HEK293T (cell line): ENCODE measurements around the gene AIF1.

ENCODE experiments used
- CTCF ChIA-PET: fragments of 350-600 bp; formaldehyde crosslinking; extraction: SDS; loops from one replicate; lab custom pipeline; 2021; ENCODE audit warnings: antibody characterized with exemption, inconsistent platforms; lab: Yijun Ruan, JAX
- POLR2A ChIA-PET: fragments of 350-600 bp; formaldehyde crosslinking; extraction: SDS; loops from one replicate; lab custom pipeline; 2020; ENCODE audit warnings: antibody characterized with exemption, inconsistent platforms; lab: Yijun Ruan, JAX
- DNase-seq: peaks from one replicate; pipeline ENCODE4 v3.0.0; 2012; ENCODE audit warnings: mixed read lengths; ENCODE audit errors: extremely low spot score
- ARNT ChIP-seq: fragments of 450-650 bp; IDR thresholded peaks from 2 replicates; pipeline ENCODE4 v1.6.1; 2017; ENCODE audit warnings: mild to moderate bottlenecking
- BHLHE40 ChIP-seq: fragments of 450-650 bp; IDR thresholded peaks from 2 replicates; pipeline ENCODE4 v1.6.1; 2016; ENCODE audit warnings: mild to moderate bottlenecking, moderate library complexity, borderline replicate concordance
- CTBP1 ChIP-seq: fragments of 450-650 bp; IDR thresholded peaks from 2 replicates; pipeline ENCODE4 v1.6.1; 2016; ENCODE audit warnings: borderline replicate concordance
- ELF4 ChIP-seq: fragments of 450-650 bp; IDR thresholded peaks from 2 replicates; pipeline ENCODE4 v1.6.1; 2017; ENCODE audit warnings: antibody characterized with exemption
- FOXA1 ChIP-seq: fragments of 450-650 bp; IDR thresholded peaks from 2 replicates; pipeline ENCODE4 v1.6.1; 2016; ENCODE audit warnings: mild to moderate bottlenecking
- FOXK2 ChIP-seq: fragments of 450-650 bp; IDR thresholded peaks from 2 replicates; pipeline ENCODE4 v1.6.1; 2016; ENCODE audit warnings: mild to moderate bottlenecking
- FOXM1 ChIP-seq: fragments of 450-650 bp; IDR thresholded peaks from 2 replicates; pipeline ENCODE4 v1.6.1; 2017; ENCODE audit warnings: mild to moderate bottlenecking, borderline replicate concordance
- HDGF ChIP-seq: fragments of 450-650 bp; IDR thresholded peaks from 2 replicates; pipeline ENCODE4 v1.6.1; 2017; ENCODE audit warnings: antibody characterized with exemption, borderline replicate concordance
- L3MBTL2 ChIP-seq: fragments of 450-650 bp; conservative IDR thresholded peaks from 2 replicates; pipeline ENCODE4 v1.6.1; 2016; ENCODE audit warnings: mild to moderate bottlenecking
- LEF1 ChIP-seq: fragments of 450-650 bp; IDR thresholded peaks from 2 replicates; pipeline ENCODE4 v1.6.1; 2017; ENCODE audit warnings: mild to moderate bottlenecking, borderline replicate concordance
- NFRKB ChIP-seq: fragments of 450-650 bp; IDR thresholded peaks from 2 replicates; pipeline ENCODE4 v1.6.1; 2016; ENCODE audit warnings: mild to moderate bottlenecking, moderate library complexity
- SP1 ChIP-seq: fragments of 450-650 bp; IDR thresholded peaks from 2 replicates; pipeline ENCODE4 v1.6.1; 2017
- SUZ12 ChIP-seq: fragments of 450-650 bp; IDR thresholded peaks from 2 replicates; pipeline ENCODE4 v1.6.1; 2016; ENCODE audit warnings: mild to moderate bottlenecking
- TARDBP ChIP-seq: fragments of 450-650 bp; IDR thresholded peaks from 2 replicates; pipeline ENCODE4 v1.6.1; 2016
- ZNF384 ChIP-seq: fragments of 450-650 bp; IDR thresholded peaks from 2 replicates; pipeline ENCODE4 v1.6.1; 2016
- TF ChIP-seq, protein P1 (sequence below): fragments of 450-650 bp; IDR thresholded peaks from 2 replicates; pipeline ENCODE4 v1.6.1; 2016

Gene AIF1

DNA sequence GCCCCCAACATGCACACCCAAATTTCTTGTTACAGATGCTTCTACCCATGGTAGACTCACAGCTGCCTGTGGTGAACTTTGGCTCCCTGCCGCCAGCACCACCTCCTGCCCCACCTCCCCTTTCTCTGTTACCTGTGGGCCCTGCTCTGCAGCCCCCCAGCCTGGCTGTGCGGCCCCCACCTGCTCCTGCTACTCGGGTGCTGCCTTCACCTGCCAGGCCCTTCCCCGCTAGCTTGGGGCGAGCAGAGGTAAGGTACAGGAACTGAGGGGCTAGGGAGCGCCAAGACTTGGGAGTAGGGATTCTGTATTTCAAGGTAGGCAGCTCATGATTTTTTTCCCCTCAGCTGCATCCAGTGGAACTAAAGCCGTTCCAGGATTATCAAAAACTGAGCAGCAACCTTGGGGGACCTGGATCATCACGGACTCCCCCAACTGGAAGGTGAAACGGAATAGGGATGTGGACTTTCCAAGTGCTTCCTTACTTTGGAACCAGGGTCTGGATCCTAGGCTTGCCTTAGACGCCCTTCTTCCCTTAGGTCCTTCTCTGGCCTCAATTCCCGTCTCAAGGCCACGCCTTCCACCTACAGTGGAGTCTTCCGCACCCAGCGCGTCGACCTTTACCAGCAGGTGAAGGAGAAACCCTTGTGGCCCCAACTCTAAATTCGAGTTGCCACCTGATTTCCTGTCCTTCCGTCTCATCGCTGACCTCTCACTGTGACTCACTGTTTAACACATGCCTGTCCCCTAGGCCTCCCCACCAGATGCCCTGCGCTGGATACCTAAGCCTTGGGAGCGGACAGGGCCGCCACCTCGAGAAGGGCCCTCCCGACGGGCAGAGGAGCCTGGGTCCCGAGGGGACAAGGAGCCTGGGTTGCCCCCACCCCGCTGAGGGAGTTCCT, 21.9 kb downstream of the AIF1 start:
- TF ChIP-seq SUZ12 (no peak), NFRKB (no peak), ZNF384 (no peak), TARDBP (no peak), L3MBTL2 (no peak), LEF1 (no peak), SP1 (no peak), FOXK2 (no peak), ELF4 (no peak), ARNT (no peak)
- TF ChIP-seq, protein P1, sequence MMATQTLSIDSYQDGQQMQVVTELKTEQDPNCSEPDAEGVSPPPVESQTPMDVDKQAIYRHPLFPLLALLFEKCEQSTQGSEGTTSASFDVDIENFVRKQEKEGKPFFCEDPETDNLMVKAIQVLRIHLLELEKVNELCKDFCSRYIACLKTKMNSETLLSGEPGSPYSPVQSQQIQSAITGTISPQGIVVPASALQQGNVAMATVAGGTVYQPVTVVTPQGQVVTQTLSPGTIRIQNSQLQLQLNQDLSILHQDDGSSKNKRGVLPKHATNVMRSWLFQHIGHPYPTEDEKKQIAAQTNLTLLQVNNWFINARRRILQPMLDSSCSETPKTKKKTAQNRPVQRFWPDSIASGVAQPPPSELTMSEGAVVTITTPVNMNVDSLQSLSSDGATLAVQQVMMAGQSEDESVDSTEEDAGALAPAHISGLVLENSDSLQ = no peak
- POLR2A ChIA-PET = interaction anchor here (0.6 to 3.7 kb wide), 10 partner anchors 9 to 90 kb away, joined by 3 to 20 read pairs (median 4); partner anchors contain the start of genes ATP6V1G2, BAG6, C6orf47 and GPANK1
- DNase-seq = no peak
- CTCF ChIA-PET = no interaction called here

DNA sequence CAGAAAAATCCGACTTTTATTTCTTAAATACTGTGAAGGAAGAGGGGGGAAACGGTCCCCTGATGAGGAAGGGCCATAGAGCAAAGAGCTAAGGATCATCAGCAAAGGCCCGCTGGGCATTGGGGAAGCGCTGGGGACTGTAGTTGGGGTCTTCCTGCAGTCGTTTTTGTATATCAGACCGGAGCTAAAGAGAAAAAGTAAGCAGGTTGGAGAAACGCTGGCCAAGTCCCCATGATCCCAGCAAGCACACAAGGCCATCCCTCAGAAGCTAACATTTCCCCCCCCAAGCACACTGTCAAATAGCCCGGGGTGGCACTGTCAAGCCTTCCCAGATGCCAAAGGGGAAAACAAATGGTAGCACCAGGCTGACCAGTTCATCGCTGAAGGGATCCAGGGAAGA, 24.0 kb downstream of the AIF1 start:
- POLR2A ChIA-PET = interaction anchor here (1.0 to 3.7 kb wide), 8 partner anchors 10 to 92 kb away, joined by 3 to 20 read pairs (median 4); partner anchors contain the start of genes ATP6V1G2, BAG6, C6orf47 and CSNK2B
- TF ChIP-seq SUZ12 (no peak), CTBP1 (no peak), L3MBTL2 (no peak), ELF4 (no peak), ARNT (no peak), TARDBP (no peak), FOXA1 (no peak), ZNF384 (no peak), NFRKB (no peak), LEF1 (no peak), FOXM1 (no peak), FOXK2 (no peak), HDGF (no peak), SP1 (no peak), BHLHE40 (no peak)
- TF ChIP-seq, protein P1 = no peak
- no peak for DNase-seq
- CTCF ChIA-PET = no interaction called here

- CTCF ChIA-PET = no interaction called here
- no peak for DNase-seq
- TF ChIP-seq NFRKB = no peak
- no peak for TF ChIP-seq L3MBTL2
- TF ChIP-seq LEF1 = no peak
- TF ChIP-seq SP1 = no peak
- TF ChIP-seq ARNT = no peak
- no peak for TF ChIP-seq FOXA1
- TF ChIP-seq BHLHE40 = no peak
- no peak for TF ChIP-seq ZNF384
- TF ChIP-seq SUZ12 = no peak
- TF ChIP-seq CTBP1 = no peak
- POLR2A ChIA-PET = interaction anchor here (1.0 to 3.7 kb wide), 7 partner anchors 10 to 93 kb away, joined by 3 to 20 read pairs (median 5); partner anchors contain the start of genes ATP6V1G2, BAG6, C6orf47 and CSNK2B
Measured at GRCh38 chr6:31639449-31639861, 24.4 kb downstream of the AIF1 start.

DNA sequence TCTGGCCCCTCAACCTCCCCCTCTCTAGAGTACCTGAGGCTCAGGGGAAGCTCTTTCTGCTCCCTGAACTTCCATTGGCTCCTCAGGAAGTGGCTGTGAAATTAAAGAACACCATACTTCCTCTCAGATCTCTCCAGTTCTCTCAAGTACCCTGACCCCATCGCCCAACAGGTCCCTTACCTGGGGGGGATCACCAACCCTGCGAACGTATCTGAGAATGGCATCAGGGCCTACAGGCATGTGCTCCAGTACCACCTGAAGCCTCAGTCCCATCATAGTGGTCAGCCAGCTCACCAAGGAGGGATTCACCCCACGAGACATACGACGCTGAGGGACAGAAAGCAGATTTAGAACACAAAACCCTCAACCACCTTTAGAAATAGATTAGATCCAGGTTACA, 25.6 kb downstream of the AIF1 start:
- CTCF ChIA-PET = no interaction called here
- TF ChIP-seq FOXA1 = no peak
- no peak for TF ChIP-seq FOXK2
- no peak for TF ChIP-seq ELF4
- no peak for TF ChIP-seq ZNF384
- TF ChIP-seq LEF1 = no peak
- TF ChIP-seq TARDBP = no peak
- no peak for TF ChIP-seq NFRKB
- TF ChIP-seq ARNT = no peak
- POLR2A ChIA-PET = interaction anchor here (1.2 to 3.7 kb wide), 3 partner anchors 10 to 20 kb away, joined by 5 to 20 read pairs (median 19); partner anchors contain the start of genes BAG6 and C6orf47
- DNase-seq = no peak

GRCh38 chr6:31641370-31641769, 26.3 kb downstream of the AIF1 start:
- no peak for DNase-seq
- CTCF ChIA-PET = no interaction called here
- POLR2A ChIA-PET = interaction anchor here (3.1 kb wide), 1 partner anchor 10 kb away, joined by 19 read pairs; the partner anchor contains the start of gene BAG6
- TF ChIP-seq CTBP1 = no peak
- TF ChIP-seq TARDBP = no peak
- no peak for TF ChIP-seq ELF4
- TF ChIP-seq NFRKB = no peak
- no peak for TF ChIP-seq FOXK2
- no peak for TF ChIP-seq ZNF384
- no peak for TF ChIP-seq FOXM1
- no peak for TF ChIP-seq LEF1
- no peak for TF ChIP-seq BHLHE40
- no peak for TF ChIP-seq ARNT
- TF ChIP-seq SUZ12 = no peak
- TF ChIP-seq SP1 = no peak
- TF ChIP-seq, protein P1 = no peak
- TF ChIP-seq FOXA1 = no peak
- TF ChIP-seq HDGF = no peak
- no peak for TF ChIP-seq L3MBTL2
